Eye (tissue), 1 donor: ENCODE data around the gene ZNF730.
A peak's percentile ranks its signal among the peaks of the same experiment; 100 is the strongest.
"Not testable (repeated sequence)": the region's sequence is repeated elsewhere in the genome, so short reads cannot be mapped to it uniquely, and the experiment has no call there.

ENCODE experiments used
- DNase-seq: peaks from one replicate; pipeline ENCODE4 v3.0.0-alpha.2; 2015

The ZNF730 gene

DNA sequence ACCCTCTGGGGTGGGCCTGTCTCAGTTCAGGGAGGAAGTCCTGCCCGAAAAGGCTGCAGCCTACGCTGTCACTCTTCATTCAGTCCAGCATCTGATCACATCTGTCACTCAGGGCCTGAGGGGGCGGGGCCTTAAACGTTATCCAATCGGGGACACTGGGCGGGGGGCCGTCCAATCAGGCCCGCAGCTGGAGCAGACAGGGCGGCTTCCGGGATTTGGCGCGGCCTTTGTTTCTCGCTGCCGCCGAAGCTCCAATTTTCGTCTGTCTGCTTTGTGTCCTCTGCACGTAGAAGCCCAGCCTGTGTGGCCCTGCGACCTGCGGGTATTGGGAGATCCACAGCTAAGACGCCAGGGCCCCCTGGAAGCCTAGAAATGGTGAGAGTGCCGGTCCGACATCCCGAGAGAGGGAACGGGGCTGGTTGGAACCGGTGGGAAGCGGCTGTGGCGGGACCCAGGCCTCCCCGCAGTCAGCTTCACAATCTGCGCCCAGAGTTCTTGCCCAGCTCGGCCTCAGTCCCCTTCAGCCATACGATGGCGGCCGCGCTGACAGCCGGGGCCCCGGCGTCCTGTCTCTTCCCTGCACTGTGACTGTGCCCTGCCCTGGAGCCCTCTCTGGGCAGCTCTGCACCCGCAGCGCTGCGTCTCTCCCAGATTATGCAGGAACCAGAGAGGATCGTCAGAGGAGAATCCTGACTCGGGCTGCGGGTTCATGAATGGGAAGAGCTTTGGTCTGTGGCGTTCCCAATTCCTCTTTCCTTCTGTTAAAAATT is at the start of gene ZNF730:
Gene ZNF730 (plus strand): TSS at position 224 of the 770 bp plus-strand sequence. CDS start 149 bp downstream, at position 373.
- peak; percentile 98 for DNase-seq

DNA sequence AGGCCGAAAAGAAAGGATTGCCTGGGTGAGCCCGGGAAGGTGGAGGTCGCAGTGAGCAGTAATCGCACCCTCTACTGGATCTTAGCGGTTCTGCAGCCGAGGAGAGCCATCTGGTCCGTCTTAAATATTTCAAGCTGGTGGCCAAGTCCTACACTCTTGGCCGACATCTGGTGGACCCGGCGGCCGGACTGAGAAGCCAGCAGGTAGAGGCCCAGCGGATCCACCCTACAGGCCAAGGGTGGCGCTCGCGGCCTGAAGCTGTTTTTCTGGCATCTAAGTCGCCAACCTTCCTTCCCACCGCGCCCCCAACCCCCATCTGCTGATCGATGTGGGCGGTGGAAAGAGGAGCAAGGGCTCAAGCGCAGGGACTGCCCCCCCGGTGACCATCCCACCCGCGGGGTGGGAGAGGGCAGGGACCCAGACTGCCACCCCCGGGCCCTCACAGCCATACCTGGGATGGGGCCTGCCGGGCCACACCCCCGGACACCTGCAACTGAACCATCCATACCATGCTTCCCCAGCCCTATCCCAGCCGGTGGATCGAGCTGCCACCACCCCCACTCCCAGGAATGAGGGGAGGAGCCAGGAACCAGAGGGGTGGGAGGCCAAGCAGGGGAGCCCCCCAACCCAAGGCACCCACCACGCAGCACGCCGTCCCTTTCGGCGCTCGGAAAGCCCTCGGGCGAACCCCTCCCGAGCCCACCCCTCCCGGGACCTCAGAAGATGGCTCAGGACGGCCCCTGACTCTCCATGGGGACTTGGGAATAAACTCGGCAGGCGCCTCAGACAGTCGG is 46.3 kb upstream of the ZNF730 start:
- DNase-seq: peak; percentile 84

- peak; percentile 88 for DNase-seq
These were observed 45.7 kb upstream of the ZNF730 start for GRCh38 chr19:23071147-23071511.

GRCh38 chr19:23075031-23075733 is 41.6 kb upstream of the ZNF730 start:
- peak; percentile 96 for DNase-seq

GRCh38 chr19:23077776-23078175 is 39.0 kb upstream of the ZNF730 start:
- DNase-seq: not testable (repeated sequence)

- no peak for DNase-seq
These were observed 23.0 kb upstream of the ZNF730 start for GRCh38 chr19:23093832-23094231.

GRCh38 chr19:23095418-23095817 is 21.4 kb upstream of the ZNF730 start:
- DNase-seq: no peak

GRCh38 chr19:23098286-23098685 is 18.5 kb upstream of the ZNF730 start:
- DNase-seq: no peak

GRCh38 chr19:23098988-23099387 is 17.8 kb upstream of the ZNF730 start:
- DNase-seq: no peak

DNA sequence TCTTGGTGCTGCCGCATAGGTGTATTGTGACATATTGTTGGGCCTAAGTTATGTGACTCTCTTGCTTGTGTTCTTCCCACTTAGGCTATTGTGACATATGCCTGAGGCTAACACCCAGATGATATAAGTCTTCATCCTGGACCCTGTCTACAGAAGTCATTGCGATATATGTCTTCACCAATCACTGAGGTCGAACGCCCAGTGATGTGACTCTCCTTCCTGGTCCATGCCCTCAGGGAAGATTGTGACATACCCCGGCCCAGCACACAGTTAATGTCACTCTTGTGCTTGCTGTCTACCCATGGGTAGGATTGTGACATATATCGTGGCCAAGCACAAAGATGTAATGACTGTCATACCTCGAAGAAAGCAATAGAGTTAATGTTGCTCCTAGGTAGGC is 16.9 kb upstream of the ZNF730 start:
- no peak for DNase-seq

DNA sequence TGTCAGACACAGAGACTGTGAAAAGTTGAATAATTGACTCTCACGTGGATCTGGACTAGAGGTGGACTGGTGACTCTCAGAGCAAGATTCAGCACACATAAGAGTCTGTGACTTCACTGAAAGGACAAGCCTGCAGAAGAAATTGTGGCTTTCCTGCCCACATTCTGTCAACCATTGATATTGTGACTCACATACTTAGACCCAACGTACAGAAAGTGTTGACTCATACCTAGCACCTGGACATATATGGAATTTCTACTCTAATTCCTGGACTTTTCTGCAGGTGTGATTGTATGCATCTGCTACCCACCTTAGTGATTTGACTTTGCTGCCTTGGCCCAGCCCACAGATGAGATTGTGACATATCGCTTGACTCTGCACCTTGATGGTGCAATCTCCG is 15.6 kb upstream of the ZNF730 start:
- no peak for DNase-seq

GRCh38 chr19:23118400-23118799 is 1.6 kb downstream of the ZNF730 start:
- DNase-seq: peak; percentile 46

DNA sequence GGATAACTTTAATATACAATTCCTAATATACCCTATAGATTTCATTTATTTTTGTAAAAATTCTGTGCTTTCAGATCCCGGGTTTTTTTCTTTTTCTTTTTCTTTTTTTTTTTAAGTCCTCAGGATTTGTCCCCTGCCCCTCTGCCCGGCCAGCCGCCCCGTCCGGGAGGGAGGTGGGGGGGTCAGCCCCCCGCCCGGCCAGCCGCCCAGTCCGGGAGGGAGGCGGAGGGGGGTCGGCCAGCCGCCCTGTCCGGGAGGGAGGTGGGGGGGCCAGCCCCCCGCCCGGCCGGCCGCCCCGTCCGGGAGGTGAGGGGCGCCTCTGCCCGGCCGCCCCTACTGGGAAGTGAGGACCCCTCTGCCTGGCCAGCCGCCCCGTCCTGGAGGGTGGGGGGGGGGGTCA is 17.4 kb downstream of the ZNF730 start:
- DNase-seq: not testable (repeated sequence)

DNA sequence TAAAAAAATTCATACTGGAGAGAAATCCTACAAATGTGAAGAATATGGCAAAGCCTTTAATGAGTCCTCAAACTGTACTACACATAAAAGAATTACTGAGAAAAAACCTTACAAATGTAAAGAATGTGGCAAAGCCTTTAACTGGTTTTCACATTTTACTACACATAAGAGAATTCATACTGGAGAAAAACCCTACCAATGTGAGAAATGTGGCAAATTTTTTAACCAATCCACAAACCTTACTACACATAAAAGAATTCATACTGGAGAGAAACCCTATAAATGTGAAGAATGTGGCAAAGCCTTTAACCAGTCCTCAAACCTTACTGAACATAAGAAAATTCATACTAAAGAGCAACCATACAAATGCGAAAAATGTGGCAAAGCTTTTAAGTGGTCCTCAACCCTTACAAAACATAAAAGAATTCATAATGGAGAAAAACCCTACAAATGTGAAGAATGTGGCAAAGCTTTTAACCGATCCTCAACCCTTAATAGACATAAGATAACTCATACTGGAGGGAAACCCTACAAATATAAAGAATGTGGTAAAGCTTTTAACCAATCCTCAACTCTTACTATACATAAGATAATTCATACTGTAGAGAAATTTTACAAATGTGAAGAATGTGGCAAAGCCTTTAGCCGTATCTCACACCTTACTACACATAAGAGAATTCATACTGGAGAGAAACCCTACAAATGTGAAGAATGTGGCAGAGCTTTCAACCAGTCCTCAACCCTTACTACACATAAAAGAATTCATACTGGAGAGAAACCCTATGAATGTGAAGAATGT is 29.0 kb downstream of the ZNF730 start:
- DNase-seq: no peak

GRCh38 chr19:23160766-23161165 is 43.9 kb downstream of the ZNF730 start:
- no peak for DNase-seq

DNA sequence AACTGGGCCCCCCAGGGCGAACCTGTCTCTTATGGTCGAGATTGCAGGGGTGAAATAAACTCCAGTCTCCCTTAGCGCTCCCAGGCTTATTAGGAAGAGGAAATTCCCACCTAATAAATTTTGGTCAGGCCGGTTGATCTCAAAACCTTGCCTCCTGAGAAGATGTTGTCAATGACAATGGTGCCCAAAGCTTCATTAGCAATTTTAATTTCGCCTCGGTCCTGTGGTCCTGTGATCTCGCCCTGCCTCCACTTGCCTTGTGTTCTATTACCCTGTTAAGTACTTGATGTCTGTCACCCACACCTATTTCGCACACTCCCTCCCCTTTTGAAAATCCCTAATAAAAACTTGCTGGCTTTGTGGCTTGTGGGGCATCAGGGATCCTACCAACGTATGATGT is 51.5 kb downstream of the ZNF730 start:
- DNase-seq: not testable (repeated sequence)

DNA sequence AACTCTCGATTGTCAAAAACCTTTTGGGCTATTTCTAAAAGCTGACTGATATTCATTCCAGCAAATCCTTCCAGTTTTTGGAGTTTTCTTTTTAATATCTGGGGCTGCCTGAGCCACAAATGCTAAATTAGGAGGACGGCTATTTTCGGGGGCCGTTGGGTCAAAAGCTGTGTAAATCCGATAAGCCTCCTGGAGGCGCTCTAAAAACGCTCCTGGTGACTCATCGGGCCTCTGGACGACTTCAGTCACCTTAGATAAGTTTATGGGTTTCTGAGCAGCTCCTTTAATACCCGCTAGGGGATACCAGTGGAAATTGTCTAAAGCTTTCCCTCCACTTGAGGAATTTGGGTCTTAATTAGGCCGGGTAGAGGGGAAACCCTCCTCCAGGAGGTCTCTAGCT is 66.4 kb downstream of the ZNF730 start:
- no peak for DNase-seq

GRCh38 chr19:23190341-23190740 is 73.5 kb downstream of the ZNF730 start:
- no peak for DNase-seq
